RWPE2 (cell line): Measurements from ENCODE around the gene NEURL1.

Experiments
- ATAC-seq: fragments of 200-7000 bp; cut with Tn5 transposase; 3 replicates; pipeline ENCODE4 v1.9.1; 2021; ENCODE audit warnings: low read depth
- DNase-seq: peaks from one replicate; pipeline ENCODE4 v3.0.0-alpha.2; 2020; ENCODE audit warnings: low spot score
- H3K27ac ChIP-seq: fragments of 450-650 bp; 2 replicates; pipeline ENCODE4 v1.5.1; 2017; ENCODE audit warnings: mild to moderate bottlenecking; ENCODE audit not compliant: poor library complexity, severe bottlenecking
- H3K27me3 ChIP-seq: fragments of 250-450 bp; sonication (Bioruptor Pico); 2 replicates; pipeline ENCODE4 v1.5.1; 2021; ENCODE audit warnings: mild to moderate bottlenecking, moderate library complexity; ENCODE audit not compliant: insufficient read depth, poor library complexity, severe bottlenecking
- H3K36me3 ChIP-seq: fragments of 250-450 bp; sonication (Bioruptor Pico); 2 replicates; pipeline ENCODE4 v1.5.1; 2020; ENCODE audit warnings: low read depth, mild to moderate bottlenecking, moderate library complexity
- H3K4me1 ChIP-seq: fragments of 250-450 bp; sonication (Bioruptor Pico); 2 replicates; pipeline ENCODE4 v1.5.1; 2021; ENCODE audit warnings: mild to moderate bottlenecking, moderate library complexity; ENCODE audit not compliant: insufficient read depth, poor library complexity, severe bottlenecking
- H3K4me3 ChIP-seq: fragments of 250-450 bp; sonication (Bioruptor Pico); 2 replicates; pipeline ENCODE4 v1.5.1; 2021; ENCODE audit warnings: mild to moderate bottlenecking, moderate library complexity; ENCODE audit not compliant: severe bottlenecking
- H3K9me3 ChIP-seq: fragments of 250-450 bp; sonication (Bioruptor Pico); 2 replicates; pipeline ENCODE4 v1.5.1; 2021; ENCODE audit warnings: mild to moderate bottlenecking, moderate library complexity; ENCODE audit not compliant: severe bottlenecking
- CTCF ChIP-seq: fragments of 450-650 bp; IDR thresholded peaks from one replicate; pipeline ENCODE4 v1.5.1; 2017; ENCODE audit warnings: mild to moderate bottlenecking, moderate library complexity; ENCODE audit not compliant: poor library complexity, severe bottlenecking

The NEURL1 gene

GRCh38 chr10:103469201-103469600, 24.3 kb upstream of the NEURL1 start:
- no peaks in the 10 kb centered on the region for H3K27me3 ChIP-seq
- H3K36me3 ChIP-seq = no peaks in the 10 kb centered on the region
- H3K4me3 ChIP-seq = no peak overlapping the region
- H3K27ac ChIP-seq = no peak overlapping the region
- H3K4me1 ChIP-seq = no peaks in the 10 kb centered on the region
- no peak for TF ChIP-seq CTCF
- DNase-seq (no peak), ATAC-seq (no peak)
- H3K9me3 ChIP-seq = no peaks in the 10 kb centered on the region

GRCh38 chr10:103470761-103471653, 22.5 kb upstream of the NEURL1 start:
- Histone ChIP-seq H3K9me3 (no peaks in the 10 kb centered on the region), H3K36me3 (no peaks in the 10 kb centered on the region), H3K4me3 (no peak overlapping the region), H3K27ac (no peak overlapping the region), H3K4me1 (no peaks in the 10 kb centered on the region), H3K27me3 (no peaks in the 10 kb centered on the region)
- DNase-seq = no peak
- ATAC-seq = no peak
- TF ChIP-seq CTCF = no peak

DNA sequence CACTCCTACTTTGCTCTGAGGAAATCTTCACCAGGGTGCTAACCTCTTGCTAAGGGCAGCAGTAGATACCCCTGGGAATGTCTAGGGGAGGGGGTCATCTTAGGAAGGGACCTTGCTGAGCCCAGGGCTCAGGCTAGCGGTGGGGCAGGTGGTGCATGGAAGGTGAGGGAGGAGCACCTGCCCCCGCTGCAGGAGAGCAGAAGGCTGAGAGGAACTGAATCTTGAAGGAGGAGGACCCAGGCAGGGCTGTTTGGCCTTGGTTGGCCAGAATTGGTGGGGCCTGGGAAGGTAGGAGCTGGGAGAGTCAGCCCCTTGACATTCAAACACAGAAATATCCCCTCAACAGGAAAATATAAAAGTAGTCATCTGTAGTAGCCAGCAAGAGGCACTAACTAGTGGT, 21.5 kb upstream of the NEURL1 start:
- TF ChIP-seq CTCF = no peak
- no peaks in the 10 kb centered on the region for H3K27me3 ChIP-seq
- no peaks in the 10 kb centered on the region for H3K4me1 ChIP-seq
- H3K4me3 ChIP-seq = no peak overlapping the region
- ATAC-seq (no peak), DNase-seq (no peak)
- H3K27ac ChIP-seq = no peak overlapping the region
- H3K9me3 ChIP-seq = no peaks in the 10 kb centered on the region
- H3K36me3 ChIP-seq = no peaks in the 10 kb centered on the region

DNA sequence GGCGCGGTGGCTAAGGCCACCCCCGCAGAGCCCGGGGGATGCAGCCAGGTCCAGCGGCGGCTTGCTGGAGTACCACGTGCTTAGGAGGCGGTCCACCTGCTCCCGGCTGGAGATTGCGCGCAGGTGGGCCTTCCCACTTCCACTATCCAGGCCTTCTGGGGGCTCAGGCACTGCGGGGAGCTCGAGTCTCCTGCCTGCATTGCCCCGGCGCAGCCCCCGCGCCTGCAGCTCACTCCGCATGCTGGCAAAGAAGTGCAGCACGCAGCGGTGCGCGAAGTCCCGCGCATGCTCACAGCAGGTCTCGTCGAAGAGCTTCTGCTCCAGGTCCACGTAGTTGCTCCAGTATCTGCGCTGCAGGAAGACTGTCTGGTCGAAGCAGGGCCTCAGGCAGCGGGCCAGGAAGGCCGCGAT, 20.2 kb upstream of the NEURL1 start:
- no peak overlapping the region for H3K27ac ChIP-seq
- no peaks in the 10 kb centered on the region for H3K4me1 ChIP-seq
- ATAC-seq (no peak), DNase-seq (no peak)
- H3K27me3 ChIP-seq = no peaks in the 10 kb centered on the region
- H3K9me3 ChIP-seq = no peaks in the 10 kb centered on the region
- H3K4me3 ChIP-seq = no peak overlapping the region
- TF ChIP-seq CTCF = no peak
- no peaks in the 10 kb centered on the region for H3K36me3 ChIP-seq

DNA sequence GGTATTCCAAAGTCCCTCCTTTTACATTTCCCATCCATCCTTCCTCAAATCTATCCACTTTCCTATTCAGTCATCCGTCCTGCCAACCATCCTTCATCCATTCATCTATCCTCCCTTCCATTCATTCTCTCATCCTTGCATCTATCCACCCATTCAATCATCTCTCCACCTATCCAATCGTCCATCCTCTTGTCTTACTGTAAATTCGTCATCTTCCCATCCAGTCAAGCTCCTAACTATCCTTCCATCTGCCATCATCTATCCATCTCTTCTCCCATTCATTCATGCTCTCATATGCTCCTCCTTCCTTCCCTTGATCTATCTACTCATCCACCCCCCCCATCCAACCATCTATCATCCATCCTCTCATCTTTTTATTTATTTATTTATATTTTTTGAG, 19.4 kb upstream of the NEURL1 start:
- H3K36me3 ChIP-seq = no peaks in the 10 kb centered on the region
- no peaks in the 10 kb centered on the region for H3K9me3 ChIP-seq
- no peak for TF ChIP-seq CTCF
- no peaks in the 10 kb centered on the region for H3K27me3 ChIP-seq
- H3K4me3 ChIP-seq = no peak overlapping the region
- DNase-seq = no peak
- no peaks in the 10 kb centered on the region for H3K4me1 ChIP-seq
- no peak for ATAC-seq
- H3K27ac ChIP-seq = no peak overlapping the region
